ENCODE results near the gene CAST. TPM values are rescaled to one million over a fixed set of nuclear protein-coding genes. Genes with fewer than 3 reads are reported as not detected.

CAST gene
- total RNA-seq, 1 experiment from 2014 or later, result 134 TPM

DNA sequence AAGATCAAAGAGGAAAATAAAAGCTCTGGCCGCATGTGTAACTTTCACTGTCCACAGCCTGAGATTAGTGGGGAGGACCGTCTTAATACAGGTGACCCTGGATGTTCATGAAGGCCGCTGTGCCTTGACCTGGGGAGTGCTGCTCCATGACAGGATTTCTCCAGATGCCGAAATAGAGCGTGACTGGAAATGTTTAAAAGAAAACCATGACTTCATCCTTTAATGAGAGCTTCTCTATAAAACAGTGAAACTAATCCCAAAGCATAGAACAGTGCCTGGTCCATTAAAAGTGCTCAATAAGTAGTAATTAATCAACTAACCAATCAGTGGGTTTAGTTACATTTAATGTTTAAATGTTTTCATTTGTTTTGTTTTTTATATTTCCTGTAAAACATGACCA, 82.8 kb downstream of the CAST start:
- DNase-seq (ENCODE audit: low read depth), result no peak

DNA sequence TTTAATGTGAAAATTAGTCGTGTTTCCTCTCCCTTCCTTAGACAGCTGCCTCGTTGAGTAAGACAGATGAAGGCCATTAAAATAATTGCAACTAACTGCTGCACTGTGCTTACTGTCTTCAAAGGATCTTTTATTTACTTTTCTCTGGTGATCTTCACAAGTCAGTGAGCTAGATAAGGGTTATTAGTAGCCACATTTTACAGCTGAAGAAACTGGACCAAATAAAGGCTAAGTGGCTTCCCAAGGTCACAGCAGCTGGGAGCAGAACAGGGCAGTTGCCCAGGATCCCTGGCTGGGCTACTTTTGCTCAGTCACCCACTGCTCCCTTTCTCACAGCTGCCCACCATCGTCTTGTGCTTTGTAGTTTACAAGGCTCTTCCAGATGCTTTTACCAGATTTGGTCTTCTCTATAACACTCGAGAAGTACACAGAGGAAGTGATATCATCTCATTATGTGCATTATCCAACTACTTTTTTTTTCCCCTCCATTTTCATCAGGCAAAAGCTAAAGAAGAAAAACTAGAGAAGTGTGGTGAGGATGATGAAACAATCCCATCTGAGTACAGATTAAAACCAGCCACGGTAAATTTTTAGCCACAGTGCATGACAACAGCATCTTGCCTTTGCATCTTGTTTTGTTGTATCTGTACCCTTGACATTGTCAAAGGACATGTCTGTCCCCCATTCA, 83.8 kb downstream of the CAST start:
- no peak for DNase-seq (ENCODE audit: low read depth)

DNA sequence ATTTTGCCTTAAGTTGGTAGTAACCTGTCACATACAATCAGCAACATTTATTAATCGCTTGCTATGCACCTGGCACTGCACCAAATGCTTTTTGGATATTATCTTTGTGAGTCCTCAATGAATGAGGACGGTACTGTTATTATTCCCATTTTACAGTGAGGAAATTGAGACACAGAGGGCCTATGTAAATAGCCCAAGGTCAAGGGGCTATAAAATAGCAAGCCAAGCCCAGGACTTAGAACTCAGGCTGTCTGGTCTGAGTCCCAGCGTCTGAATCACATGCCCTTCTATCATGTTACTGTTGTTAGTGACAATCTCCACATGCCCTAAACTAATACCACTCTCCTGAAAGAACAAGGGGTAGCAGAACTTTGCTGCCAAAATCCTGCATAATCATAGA, 85.5 kb downstream of the CAST start:
- DNase-seq (ENCODE audit: low read depth), result no peak

DNA sequence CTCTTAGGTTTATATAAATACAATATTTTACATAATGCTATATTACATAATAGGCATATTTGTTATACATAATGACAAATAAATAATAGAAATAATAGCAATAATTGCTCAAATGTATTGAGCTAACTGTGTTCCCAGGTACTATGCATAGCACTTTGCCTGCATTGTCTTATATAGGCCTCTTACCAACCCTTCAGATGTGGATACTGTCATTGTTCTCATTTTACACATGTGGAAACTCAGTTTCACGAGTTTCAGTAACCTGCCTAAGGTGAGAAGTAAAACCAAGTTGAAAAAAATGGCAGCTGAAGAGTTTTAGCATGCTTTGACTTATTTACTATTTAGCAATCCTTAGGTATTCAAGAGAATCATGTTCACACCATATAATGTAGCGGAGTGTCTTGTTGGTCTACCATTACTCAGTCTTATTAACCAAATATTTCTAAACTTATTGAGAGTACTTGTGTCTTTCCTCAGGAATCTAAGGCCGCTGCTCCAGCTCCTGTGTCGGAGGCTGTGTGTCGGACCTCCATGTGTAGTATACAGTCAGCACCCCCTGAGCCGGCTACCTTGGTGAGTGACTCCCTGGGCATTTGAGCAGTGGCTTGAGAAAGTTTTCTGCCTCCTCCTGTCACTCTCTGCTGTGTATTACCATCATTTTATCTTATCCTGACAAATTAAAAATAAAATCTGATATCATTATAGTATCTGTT, 88.1 kb downstream of the CAST start:
- DNase-seq (ENCODE audit: low read depth), result no peak

DNA sequence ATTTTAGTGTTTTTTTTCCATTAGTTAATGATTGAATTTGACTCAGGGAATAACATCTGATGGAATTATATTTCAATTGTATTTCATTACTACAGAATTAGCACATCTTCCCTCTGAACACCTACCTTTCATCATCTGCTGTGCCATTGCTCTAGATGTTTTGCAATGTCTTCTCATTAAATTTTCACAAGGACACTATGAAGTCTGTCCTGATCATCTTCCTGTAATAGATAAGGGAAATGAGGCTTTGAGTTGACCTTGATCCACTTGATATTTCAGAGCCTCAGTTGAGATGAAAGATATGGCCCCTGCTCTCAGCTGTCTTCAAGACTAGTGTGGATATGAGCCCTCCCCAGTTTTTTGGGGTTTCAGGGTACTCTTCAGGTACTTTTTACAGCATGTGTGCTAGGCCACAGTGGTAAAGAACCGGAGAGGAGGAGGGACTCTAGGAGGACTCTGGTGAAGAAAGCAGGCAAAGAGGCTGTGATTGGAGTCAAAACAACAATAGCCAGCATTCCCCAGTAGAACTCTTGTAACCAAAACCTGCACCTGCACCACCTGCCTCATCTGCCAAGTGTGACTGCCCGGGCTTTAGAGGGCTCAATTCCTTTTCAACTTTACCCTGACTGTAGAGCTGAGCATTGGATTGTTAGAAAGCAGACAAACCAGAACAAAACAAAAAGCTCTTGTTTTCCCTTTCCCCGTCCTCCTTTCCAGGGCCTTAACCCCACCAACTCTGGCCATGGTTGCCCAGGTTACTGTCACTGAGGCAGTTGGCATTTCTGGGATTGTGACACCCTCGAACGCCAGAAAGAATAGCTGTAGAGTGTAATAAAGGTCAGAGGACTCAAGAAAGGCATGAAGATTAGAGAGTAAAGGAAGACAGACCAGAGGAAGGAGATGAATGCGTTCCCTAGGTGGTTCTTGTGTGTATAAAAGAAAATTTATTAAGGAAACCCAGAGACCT, 89.3 kb downstream of the CAST start:
- no peak for DNase-seq (ENCODE audit: low read depth)

DNA sequence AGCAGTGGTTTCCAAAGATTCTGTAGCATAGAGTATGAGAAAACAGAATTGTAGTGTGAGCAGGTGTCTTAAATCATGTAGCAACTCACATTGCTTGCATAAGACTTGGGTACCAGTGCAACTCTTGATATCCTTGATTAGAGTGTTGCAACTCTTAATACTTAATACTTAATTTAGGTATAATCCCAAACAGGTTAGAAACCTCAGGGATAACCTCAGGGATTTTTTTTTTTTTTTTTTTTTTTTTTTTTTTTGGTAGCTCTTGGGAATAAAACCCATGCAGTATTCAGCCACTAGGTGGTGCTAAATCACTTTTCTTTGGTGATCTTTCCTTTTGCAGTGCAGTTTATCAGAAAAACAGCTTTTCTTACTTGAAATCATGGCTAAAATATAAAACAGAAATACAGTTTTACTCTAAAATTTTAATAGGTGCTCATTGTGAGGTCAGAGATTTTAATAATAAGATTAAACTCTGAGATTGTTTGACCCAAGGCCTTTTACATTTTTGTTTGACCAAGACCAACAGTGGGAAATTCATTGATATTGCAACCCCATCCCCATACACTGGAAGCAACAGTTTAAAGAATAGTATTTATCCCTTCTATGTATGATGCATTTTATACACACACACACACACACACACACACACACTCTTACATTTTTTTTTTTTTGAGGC, 90.3 kb downstream of the CAST start:
- peak; percentile 54 for DNase-seq (ENCODE audit: low read depth)

DNA sequence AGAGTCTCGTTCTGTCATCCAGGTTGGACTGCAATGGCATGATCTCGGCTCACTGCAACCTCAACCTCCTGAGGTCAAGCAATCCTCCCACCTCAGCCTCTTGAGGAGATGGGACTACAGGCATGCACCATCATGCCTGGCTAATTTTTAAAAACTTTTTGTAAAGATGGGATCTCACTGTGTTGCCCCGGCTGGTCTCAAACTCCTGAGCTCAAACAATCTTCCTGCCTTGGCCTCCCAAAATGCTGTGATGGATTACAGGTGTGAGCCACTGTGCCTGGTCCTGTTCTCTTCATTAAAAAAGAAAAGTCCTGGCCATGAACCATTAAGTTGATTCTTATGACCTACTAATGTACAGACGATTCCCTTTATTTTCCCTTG, 90.8 kb downstream of the CAST start:
- no peak for DNase-seq (ENCODE audit: low read depth)

DNA sequence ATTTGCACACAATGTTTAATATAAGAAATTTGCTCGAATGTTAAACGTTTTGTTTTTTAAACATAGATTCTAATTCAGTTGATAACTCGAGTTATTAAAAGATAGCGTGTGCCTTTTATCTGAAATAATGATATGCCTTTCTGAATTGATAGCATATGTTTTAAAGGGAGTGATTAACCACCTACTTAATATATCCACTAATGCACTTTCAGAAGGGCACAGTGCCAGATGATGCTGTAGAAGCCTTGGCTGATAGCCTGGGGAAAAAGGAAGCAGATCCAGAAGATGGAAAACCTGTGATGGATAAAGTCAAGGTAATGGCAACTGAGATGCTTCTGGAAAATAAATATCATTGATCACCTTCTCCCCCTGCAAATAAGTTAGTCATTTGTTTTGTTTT, 91.7 kb downstream of the CAST start:
- no peak for DNase-seq (ENCODE audit: low read depth)

DNA sequence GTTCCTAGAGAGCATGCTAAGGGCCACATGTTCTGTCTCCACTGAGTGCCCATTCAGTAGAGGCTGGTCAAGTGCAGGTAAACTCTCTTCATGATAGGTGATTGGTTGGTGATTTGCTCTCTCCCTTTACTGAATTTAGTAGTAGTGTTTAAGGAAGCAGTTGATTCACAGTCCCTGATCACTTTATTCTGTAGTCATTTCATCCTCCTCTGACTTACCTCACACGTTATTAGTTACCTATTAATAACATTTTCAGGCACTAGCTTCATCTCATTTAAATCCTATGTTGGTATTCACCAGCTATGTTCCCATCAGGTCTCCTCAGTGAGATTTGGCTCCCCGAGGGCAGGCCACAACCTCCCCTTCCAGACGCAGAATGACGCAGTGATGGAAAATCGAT, 93.7 kb downstream of the CAST start:
- no peak for DNase-seq (ENCODE audit: low read depth)

DNA sequence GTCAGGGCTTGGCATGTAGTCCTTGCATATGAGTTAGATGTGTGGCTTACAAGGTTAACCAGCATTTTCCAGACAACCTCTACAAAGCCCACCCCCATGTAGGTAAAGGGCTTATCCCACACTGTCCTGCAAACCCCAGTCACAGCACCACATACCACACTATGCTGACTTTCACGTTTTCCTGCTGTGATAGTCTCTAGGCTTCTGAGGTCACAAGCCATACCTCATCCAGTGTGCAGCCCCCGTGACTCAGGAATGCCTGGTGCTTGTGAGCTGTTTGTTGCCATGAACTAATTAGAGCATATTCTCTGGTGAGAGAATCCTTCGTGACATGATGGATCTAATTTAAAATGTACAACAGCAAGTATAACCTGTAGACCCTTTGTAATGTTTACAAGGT, 94.8 kb downstream of the CAST start:
- DNase-seq (ENCODE audit: low read depth), result no peak

DNA sequence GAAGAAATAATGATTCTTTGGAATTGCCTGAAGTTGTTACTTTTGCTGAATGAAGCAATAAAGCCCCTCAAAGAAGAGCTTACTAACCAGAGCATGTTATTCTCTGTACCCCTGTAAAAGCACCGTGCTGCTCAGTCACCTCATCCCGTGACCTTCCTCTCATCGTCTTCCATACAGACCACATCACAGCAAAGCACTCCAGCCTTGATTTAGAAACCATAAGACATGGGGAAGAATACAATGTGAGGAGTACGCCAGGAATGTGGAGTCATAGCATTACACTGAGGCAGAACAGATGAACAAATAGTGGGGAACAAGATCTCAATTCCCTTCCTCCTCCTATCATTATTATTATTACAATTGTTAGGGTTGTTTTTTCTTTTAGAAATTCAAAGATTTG, 96.4 kb downstream of the CAST start:
- no peak for DNase-seq (ENCODE audit: low read depth)

DNA sequence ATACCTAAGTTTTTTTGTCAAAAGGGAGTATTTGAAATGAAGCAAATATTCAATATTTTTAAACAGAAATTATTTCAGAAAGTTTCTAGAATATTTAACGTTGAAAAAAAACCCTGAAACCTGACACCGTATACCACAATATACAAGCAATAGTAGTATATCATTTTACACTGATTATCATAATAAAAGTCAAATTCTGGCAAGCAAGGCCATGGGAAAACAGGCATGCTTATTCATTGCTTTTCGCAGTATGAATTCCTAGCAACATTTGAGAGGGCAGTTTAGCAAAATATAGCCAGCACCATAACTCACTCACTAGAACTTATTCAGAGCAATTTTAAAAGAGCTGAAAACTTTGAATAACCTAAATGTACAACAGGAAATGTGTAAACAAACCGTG, 99.4 kb downstream of the CAST start:
- no peak for DNase-seq (ENCODE audit: low read depth)

DNA sequence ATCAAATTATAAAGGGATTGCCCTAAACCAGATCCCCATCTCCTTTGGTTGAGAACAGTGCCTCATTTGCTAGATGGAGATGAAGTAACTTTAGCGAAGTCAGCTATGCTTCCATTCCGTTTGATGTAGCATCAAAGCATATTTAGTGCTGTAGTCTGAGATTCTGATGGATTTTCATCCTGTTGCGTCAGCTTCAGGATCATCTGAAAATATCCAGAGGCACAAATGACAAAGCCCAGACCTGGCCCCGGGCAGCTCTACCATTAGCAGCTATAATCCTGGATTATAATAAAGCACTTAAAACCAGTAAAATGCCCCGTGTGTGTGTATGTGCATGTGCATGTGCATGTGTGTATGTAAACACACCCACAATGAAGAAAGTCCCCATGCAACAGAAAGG, 100.8 kb downstream of the CAST start:
- no peak for DNase-seq (ENCODE audit: low read depth)

DNA sequence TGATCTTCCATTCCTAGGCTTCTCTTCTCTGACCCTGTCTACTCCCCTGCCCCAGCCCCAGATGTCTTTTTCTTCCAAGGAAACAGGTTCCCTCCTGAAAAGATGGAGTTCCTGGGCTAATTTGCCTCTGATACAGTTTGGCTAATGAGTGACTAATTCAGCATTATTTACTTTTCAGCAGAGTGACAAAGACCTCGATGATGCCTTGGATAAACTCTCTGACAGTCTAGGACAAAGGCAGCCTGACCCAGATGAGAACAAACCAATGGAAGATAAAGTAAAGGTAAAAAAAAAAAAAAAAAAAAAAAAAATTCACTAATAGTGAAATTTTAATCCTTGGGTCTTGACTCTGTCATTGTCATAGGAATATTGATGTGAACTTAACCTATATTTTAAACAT, 102.9 kb downstream of the CAST start:
- DNase-seq (ENCODE audit: low read depth), result no peak

DNA sequence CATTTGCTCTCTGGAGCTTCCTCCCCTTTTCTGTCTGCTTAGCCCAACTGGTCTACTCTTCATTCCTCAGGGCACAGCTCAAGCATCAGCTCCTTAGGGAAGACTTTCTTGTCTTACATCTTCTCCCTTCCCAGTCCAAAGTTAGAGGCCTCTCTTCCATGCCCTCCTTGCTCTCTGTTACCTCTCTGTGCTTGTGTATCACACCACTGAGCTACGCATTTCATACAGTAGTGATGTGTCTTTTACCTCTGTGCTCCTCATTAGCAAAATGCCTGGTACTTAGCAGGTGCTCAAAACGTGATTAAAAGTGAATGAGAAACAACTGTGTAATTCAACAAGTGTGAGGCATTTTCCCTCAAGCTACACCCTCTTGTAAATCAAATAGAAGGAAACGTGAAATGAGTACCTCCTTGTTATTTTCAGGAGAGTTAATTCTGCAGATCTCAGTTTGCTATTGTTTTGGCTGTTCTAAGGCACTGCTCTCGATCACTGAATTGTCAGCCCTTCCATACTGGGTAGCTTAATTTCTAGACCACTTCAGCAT, 106.6 kb downstream of the CAST start:
- DNase-seq (ENCODE audit: low read depth), result no peak

DNA sequence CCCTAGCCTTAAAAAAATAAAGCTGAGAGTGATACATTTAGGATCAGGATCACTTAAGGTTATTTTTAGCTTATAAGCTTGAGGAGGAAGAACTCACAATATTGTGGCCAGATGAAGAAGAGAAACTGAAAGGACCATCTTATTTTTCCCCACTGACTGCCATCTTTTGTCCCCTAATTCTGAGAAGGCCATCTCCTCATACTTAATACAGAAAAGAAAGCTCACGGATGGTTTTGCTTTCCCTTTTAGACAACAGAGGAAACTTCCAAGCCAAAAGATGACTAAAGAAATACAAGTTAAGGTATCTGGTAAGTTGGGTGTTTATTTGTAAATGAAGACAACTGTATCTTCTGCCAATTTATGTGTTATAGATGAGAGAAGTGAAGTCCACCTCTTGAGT, 109.2 kb downstream of the CAST start:
- no peak for DNase-seq (ENCODE audit: low read depth)

DNA sequence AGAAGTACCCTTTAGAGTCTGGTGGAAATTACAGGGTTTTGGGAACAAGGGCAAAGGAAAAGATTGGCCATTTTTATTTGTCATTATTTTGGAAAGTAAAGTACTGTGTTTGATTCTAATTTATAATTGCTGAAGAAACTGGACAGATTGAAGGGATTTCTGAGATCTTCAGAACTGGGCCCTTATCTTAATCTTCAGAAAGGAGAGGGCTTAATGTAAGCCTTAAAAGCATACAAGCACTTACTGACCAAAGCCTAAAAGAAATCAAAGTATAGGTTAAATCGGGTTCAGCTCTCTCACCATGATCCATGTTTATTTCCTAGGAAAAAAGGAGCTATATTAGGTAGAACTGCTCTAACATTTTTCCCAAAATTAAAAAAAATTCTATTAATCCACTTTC, 109.9 kb downstream of the CAST start:
- no peak for DNase-seq (ENCODE audit: low read depth)

DNA sequence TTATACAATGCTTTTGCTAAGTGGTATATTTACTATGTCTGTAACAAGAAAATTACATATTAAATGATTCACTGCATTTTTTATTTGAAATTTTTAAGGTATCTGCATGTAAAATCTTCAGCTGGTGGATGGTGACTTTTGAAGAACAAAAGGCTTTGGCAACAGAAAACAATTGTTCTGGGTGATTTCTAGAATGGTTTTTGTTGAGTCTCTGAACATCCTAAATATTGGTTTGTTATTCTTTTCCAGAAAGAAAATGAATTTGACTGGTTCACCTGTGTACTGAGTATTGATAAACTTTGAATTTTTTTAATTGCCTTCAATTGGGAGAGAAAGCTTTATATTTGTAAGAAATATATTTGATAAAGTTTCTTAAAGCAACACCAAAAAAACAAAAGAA, 110.4 kb downstream of the CAST start:
- DNase-seq (ENCODE audit: low read depth), result no peak

DNA sequence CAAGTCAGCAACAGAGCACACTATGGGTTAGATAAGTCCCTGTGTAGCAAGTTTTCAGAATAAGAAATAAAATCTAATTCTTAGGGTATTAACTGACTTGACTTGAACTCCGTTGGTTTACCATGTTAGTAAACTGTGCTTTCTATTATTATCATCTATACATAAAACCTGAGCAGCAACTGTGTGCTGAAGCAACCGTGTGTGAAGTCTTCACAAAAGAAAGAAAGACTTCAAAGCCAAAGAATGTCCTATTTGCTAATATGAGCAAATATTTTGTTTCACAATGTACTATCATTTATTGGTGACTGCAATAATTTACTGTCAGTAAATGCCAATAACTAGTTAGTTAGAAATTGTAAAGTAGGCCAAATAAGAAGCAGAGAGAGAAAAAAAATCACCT, 112.9 kb downstream of the CAST start:
- no peak for DNase-seq (ENCODE audit: low read depth)

DNA sequence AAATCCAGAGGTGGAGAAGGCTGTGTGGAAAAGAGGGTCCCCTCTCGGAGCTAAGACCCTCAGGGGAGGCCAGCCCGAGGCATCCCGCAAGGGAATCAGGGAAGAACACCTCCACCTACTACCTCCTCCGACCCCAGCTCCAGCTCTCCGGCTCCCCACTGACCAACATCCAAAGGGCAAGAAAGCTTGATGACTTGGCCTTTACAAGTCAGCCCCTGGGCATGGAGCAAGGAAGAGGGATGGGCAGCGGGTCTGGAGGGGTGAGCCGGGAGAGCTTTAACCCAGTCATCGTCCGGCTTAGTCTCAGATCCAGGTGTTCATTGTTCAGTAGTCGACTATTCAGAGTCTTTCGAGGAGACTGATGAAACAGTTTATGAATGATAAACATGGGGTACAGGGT, 113.5 kb downstream of the CAST start:
- no peak for DNase-seq (ENCODE audit: low read depth)

DNA sequence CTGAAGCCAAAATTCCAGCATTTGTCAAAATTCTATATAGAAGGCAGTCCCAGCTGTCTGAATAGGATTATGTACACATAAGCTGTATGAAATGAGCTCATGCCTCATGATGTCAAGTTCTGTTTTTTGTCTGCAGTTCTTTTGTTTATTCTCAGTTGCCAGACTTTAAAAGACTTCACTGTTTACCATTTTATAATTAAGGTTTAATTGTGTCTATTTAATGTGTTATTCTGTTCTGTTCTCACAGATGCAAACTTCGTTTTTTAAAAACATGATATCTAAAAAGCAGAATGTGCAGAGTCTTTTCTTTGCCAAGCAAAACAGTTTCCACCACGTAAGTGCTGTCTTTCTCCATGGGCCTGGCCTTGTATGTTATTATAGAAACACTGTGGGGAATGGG, 114.4 kb downstream of the CAST start:
- DNase-seq (ENCODE audit: low read depth), result no peak

DNA sequence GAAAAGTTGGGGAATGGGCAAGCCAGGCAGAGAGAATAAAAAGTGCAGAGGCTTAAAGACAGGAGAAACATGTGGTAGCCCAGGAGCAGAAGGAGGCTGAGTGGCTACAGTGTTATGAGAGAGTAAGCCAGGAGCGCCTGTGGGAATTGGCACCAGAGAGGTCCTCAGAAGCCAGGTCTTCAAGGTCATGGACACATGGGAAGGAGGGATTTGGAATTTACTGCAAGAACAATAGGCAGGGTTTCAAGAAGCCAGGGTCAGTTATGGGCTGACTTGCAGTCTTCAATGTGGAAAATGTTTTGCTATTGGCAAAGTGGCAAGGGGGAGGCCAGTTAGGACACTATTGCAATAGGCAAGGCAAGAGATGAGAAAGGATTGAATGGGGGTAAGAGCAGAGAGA, 116.2 kb downstream of the CAST start:
- DNase-seq (ENCODE audit: low read depth), result no peak

Data from RPMI7951 (cell line).